WTC11 (cell line): ENCODE data around the gene TNRC6A.
"Not testable (repeated sequence)": the region's sequence is repeated elsewhere in the genome, so short reads cannot be mapped to it uniquely, and the experiment has no call there.

Experiments
- FOXK1 ChIP-seq: sonication (generic); formaldehyde crosslinking; IDR thresholded peaks from 2 replicates; pipeline ENCODE4 v1.8.0; 2022; ENCODE audit warnings: mild to moderate bottlenecking, moderate library complexity, missing genetic modification reagents
- NFYB ChIP-seq: sonication (generic); formaldehyde crosslinking; conservative IDR thresholded peaks from 2 replicates; pipeline ENCODE4 v1.8.0; 2022; ENCODE audit warnings: low read depth, missing genetic modification reagents
- NR3C1 ChIP-seq: sonication (generic); formaldehyde crosslinking; conservative IDR thresholded peaks from 2 replicates; pipeline ENCODE4 v1.8.1; 2023; ENCODE audit warnings: low read depth, mild to moderate bottlenecking, missing genetic modification reagents
- ZNF121 ChIP-seq: sonication (generic); formaldehyde crosslinking; IDR thresholded peaks from 2 replicates; pipeline ENCODE4 v1.8.0; 2023; ENCODE audit warnings: missing genetic modification reagents
- ZNF232 ChIP-seq: sonication (generic); formaldehyde crosslinking; IDR thresholded peaks from 2 replicates; pipeline ENCODE4 v1.8.0; 2022; ENCODE audit warnings: mild to moderate bottlenecking, missing genetic modification reagents
- TF ChIP-seq, protein P1 (sequence below): sonication (generic); formaldehyde crosslinking; IDR thresholded peaks from 2 replicates; pipeline ENCODE4 v1.8.0; 2022; ENCODE audit warnings: missing genetic modification reagents
- TF ChIP-seq, protein P2 (sequence below): fragments of 200-600 bp; IDR thresholded peaks from 2 replicates; pipeline ENCODE4 v1.8.0; 2022; ENCODE audit warnings: antibody characterized with exemption

DNA sequence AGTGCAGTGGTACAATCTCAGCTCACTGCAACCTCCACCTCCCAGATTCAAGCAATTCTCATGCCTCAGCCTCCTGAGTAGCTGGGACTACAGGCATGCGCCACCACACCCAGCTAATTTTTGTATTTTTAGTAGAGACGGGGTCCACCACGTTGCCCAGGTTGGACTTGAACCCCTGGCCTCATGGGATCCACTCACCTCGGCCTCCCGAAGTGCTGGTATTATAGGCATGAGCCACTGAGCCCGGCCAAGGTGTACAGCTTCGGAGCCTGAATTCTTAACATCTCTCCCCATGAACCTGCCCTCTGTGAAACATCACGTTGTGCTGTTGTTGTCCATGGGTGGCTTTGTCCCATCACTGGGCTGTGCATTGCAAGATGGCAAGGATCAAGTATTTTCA lies 127.4 kb downstream of the TNRC6A start:
- TF ChIP-seq, protein P1, sequence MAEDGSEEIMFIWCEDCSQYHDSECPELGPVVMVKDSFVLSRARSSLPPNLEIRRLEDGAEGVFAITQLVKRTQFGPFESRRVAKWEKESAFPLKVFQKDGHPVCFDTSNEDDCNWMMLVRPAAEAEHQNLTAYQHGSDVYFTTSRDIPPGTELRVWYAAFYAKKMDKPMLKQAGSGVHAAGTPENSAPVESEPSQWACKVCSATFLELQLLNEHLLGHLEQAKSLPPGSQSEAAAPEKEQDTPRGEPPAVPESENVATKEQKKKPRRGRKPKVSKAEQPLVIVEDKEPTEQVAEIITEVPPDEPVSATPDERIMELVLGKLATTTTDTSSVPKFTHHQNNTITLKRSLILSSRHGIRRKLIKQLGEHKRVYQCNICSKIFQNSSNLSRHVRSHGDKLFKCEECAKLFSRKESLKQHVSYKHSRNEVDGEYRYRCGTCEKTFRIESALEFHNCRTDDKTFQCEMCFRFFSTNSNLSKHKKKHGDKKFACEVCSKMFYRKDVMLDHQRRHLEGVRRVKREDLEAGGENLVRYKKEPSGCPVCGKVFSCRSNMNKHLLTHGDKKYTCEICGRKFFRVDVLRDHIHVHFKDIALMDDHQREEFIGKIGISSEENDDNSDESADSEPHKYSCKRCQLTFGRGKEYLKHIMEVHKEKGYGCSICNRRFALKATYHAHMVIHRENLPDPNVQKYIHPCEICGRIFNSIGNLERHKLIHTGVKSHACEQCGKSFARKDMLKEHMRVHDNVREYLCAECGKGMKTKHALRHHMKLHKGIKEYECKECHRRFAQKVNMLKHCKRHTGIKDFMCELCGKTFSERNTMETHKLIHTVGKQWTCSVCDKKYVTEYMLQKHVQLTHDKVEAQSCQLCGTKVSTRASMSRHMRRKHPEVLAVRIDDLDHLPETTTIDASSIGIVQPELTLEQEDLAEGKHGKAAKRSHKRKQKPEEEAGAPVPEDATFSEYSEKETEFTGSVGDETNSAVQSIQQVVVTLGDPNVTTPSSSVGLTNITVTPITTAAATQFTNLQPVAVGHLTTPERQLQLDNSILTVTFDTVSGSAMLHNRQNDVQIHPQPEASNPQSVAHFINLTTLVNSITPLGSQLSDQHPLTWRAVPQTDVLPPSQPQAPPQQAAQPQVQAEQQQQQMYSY (CRISPR knock-in tag) = not testable (repeated sequence)
- TF ChIP-seq, protein P2, sequence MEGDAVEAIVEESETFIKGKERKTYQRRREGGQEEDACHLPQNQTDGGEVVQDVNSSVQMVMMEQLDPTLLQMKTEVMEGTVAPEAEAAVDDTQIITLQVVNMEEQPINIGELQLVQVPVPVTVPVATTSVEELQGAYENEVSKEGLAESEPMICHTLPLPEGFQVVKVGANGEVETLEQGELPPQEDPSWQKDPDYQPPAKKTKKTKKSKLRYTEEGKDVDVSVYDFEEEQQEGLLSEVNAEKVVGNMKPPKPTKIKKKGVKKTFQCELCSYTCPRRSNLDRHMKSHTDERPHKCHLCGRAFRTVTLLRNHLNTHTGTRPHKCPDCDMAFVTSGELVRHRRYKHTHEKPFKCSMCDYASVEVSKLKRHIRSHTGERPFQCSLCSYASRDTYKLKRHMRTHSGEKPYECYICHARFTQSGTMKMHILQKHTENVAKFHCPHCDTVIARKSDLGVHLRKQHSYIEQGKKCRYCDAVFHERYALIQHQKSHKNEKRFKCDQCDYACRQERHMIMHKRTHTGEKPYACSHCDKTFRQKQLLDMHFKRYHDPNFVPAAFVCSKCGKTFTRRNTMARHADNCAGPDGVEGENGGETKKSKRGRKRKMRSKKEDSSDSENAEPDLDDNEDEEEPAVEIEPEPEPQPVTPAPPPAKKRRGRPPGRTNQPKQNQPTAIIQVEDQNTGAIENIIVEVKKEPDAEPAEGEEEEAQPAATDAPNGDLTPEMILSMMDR = not testable (repeated sequence)
- TF ChIP-seq NR3C1 (CRISPR knock-in tag); FOXK1 (CRISPR knock-in tag); NFYB (CRISPR knock-in tag); ZNF121; ZNF232: not testable (repeated sequence)
